ENCODE measurements around the gene PKP2.
A peak's percentile ranks its signal among the peaks of the same experiment; 100 is the strongest.

PKP2 gene

DNA sequence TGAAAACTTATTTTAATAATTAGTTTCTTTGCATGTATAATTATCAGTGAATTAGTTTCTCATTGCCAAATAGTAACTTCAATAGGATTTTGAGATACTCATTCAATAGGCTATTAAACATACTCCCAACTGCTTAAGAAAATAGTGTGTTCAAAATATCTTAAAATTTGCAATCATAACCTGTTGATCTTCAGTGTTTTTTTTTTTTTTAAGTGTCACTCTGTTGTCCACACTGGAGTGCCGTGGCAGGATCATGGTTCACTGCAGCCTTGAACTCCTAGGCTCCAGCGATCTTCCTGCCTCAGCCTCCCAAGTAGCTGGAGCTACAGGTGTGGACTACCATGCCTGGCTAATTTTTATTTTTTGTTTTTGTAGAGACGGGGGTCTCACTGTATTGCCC lies 139.4 kb downstream of the PKP2 start:
- H4K12ac ChIP-seq (ENCODE audit: low read depth, low read length) = no peak overlapping the region
- H3K18ac ChIP-seq (ENCODE audit: low read length) = peak overlapping the region; percentile 49
- peak overlapping the region; percentile 38 for H2BK120ac ChIP-seq (ENCODE audit: insufficient read depth, low read length, poor library complexity)
- DNase-seq = no peak
- H3K79me2 ChIP-seq (ENCODE audit: control insufficient read depth, insufficient read depth, low read length, poor library complexity) = peaks cover 5% of the 10 kb centered on the region
- no peak overlapping the region for H3K14ac ChIP-seq (ENCODE audit: low read length)
- no peak overlapping the region for H3K9ac ChIP-seq (ENCODE audit: low read length)
- peak overlapping the region; percentile 47 for H4K8ac ChIP-seq (ENCODE audit: low read depth, low read length)
- peak overlapping the region; percentile 86 for H2BK12ac ChIP-seq (ENCODE audit: low read length)
- no peak overlapping the region for H2AK5ac ChIP-seq (ENCODE audit: low read length)
- WGBS (ENCODE audit: extremely low coverage, insufficient coverage, insufficient read length) = no CpG with 5 or more reads among the region's 3 CpGs
- peaks cover 3% of the 10 kb centered on the region in 2 experiments for H3K36me3 ChIP-seq (ENCODE audit: control insufficient read depth in 1 of 2, insufficient read depth in 2 of 2, low read length in 2 of 2)
- H3K9me3 ChIP-seq (ENCODE audit: insufficient read depth, low read depth, low read length) = peaks cover 4% of the 10 kb centered on the region
- no peaks in the 10 kb centered on the region for H3K27me3 ChIP-seq (ENCODE audit: insufficient read depth, low read length)
- no peak overlapping the region for H3K4ac ChIP-seq (ENCODE audit: low read depth, low read length)
- H3K4me1 ChIP-seq (ENCODE audit: control insufficient read depth in 1 of 2, insufficient read depth in 2 of 2, low read length in 2 of 2) = peaks cover 6 to 8% of the 10 kb centered on the region in 2 experiments
- H4K91ac ChIP-seq (ENCODE audit: low read depth, low read length) = peak overlapping the region; percentile 52
- no peak overlapping the region for H3K4me2 ChIP-seq (ENCODE audit: low read length)
- H3K27ac ChIP-seq (ENCODE audit: low read depth, low read length) = no peak overlapping the region
- no peak overlapping the region for H2AFZ ChIP-seq (ENCODE audit: insufficient read depth, low read length, poor library complexity)
- peak overlapping the region; percentile 25 for H2BK5ac ChIP-seq (ENCODE audit: low read depth, low read length, poor library complexity)
- no peak overlapping the region for H3K4me3 ChIP-seq (ENCODE audit: low read depth, low read length)
- H3K79me1 ChIP-seq (ENCODE audit: low read length) = peaks cover 10% of the 10 kb centered on the region
- no peak overlapping the region for H3K23ac ChIP-seq (ENCODE audit: low read length)

DNA sequence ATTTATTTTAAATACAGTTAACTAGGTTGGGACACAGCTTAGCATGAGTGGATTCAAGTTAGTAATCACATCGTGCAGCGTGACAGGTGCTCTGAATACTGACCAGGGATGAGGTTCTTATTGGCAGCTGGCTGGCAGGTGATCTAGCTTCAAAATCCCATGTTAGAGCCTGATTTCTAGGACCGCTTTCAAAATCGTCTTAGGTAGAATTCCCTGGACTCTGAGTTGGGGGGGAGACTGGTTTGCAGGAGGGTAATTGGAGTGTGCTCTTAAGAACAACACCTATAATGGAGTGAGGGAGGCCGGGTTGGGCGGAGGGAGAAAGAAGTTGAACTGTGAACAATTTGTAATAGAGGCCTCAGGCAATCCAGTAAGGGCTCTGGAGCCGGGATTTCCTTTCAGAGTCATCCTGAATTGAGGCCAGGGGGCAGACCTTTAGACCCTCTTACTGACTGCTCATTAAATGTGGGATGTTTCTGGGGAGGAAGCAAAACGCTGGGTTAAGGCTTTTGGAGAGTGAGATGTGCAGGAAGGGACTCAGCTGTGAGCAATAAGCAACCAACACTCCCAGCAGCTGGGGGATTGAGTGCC lies 140.0 kb downstream of the PKP2 start:
- Histone ChIP-seq H4K91ac (ENCODE audit: low read depth, low read length) (peak overlapping the region; percentile 16), H4K8ac (ENCODE audit: low read depth, low read length) (peak overlapping the region; percentile 70), H2BK120ac (ENCODE audit: insufficient read depth, low read length, poor library complexity) (peak overlapping the region; percentile 69), H3K4me3 (ENCODE audit: low read depth, low read length) (no peak overlapping the region), H3K79me2 (ENCODE audit: control insufficient read depth, insufficient read depth, low read length, poor library complexity) (peaks cover 5% of the 10 kb centered on the region), H2BK5ac (ENCODE audit: low read depth, low read length, poor library complexity) (peak overlapping the region; percentile 64), H2AK5ac (ENCODE audit: low read length) (no peak overlapping the region), H3K14ac (ENCODE audit: low read length) (peak overlapping the region; percentile 27), H3K4me1 (ENCODE audit: control insufficient read depth in 1 of 2, insufficient read depth in 2 of 2, low read length in 2 of 2) (peaks cover 6 to 8% of the 10 kb centered on the region in 2 experiments), H3K4me2 (ENCODE audit: low read length) (peak overlapping the region; percentile 82), H3K4ac (ENCODE audit: low read depth, low read length) (no peak overlapping the region), H4K12ac (ENCODE audit: low read depth, low read length) (peak overlapping the region; percentile 22), H3K9me3 (ENCODE audit: insufficient read depth, low read depth, low read length) (peaks cover 4% of the 10 kb centered on the region), H3K27ac (ENCODE audit: low read depth, low read length) (peak overlapping the region; percentile 50), H2BK12ac (ENCODE audit: low read length) (peak overlapping the region; percentile 30), H3K36me3 (ENCODE audit: control insufficient read depth in 1 of 2, insufficient read depth in 2 of 2, low read length in 2 of 2) (peaks cover 5 to 7% of the 10 kb centered on the region in 2 experiments), H3K18ac (ENCODE audit: low read length) (no peak overlapping the region), H3K23ac (ENCODE audit: low read length) (no peak overlapping the region), H2AFZ (ENCODE audit: insufficient read depth, low read length, poor library complexity) (peak overlapping the region; percentile 67), H3K79me1 (ENCODE audit: low read length) (peaks cover 10% of the 10 kb centered on the region), H3K9ac (ENCODE audit: low read length) (no peak overlapping the region), H3K27me3 (ENCODE audit: insufficient read depth, low read length) (no peaks in the 10 kb centered on the region)
- WGBS (ENCODE audit: extremely low coverage, insufficient coverage, insufficient read length) = no CpG with 5 or more reads among the region's 8 CpGs
- no peak for DNase-seq

DNA sequence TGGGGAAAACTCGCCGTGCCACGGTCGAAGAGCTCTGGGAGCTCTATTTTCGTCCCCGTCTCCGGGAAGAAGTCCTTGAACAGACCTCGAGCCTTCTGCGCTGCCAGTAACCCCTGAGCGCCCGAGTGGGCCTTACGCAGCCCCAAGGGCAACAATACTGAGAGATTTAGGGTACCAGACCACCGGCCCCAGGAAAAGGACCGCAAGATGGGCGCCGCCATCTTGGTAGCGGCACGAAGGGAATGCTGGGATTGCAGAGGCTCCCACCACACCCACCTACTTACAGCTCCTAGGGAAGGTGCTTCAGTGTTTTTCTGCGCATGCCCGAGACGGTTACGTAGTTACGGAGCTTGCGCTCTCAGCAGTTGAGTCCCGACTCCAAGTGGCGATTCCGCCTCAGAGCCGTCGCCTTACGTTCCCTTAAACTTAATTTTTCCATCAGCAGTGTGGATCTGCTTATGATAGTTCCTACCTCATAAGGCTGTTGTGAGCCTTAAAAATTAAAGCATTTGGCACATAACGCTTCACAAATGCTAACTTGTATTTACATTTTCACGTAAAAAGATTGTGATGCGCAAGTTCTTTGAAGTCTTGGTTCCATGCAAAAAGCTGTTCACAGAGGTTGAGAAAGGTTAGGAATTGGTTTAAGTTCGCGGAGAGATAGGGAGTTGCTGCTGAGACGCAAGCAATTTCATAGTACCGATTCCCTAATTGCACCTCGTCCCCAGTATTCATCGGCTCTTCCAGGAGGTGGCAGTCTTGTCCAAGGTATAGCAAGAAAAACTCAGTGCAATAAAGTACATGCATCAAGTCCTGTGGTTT lies 140.7 kb downstream of the PKP2 start, which contains the start of gene YARS2:
TSS of gene YARS2 (minus strand) at position 244 of the 822 bp plus-strand sequence. CDS start at position 221, 23 bp downstream.
- Histone ChIP-seq H2AK5ac (ENCODE audit: low read length) (peak within 1 kb of the TSS; percentile 83), H3K4me2 (ENCODE audit: low read length) (peak within 1 kb of the TSS; percentile 82), H2BK5ac (ENCODE audit: low read depth, low read length, poor library complexity) (peak within 1 kb of the TSS; percentile 87), H3K14ac (ENCODE audit: low read length) (peak within 1 kb of the TSS; percentile 95), H3K23ac (ENCODE audit: low read length) (no peak within 1 kb of the TSS), H3K36me3 (ENCODE audit: control insufficient read depth in 1 of 2, insufficient read depth in 2 of 2, low read length in 2 of 2) (peaks cover 10 to 14% of the 10 kb centered on the region in 2 experiments), H3K9ac (ENCODE audit: low read length) (peak within 1 kb of the TSS; percentile 98), H4K91ac (ENCODE audit: low read depth, low read length) (peak within 1 kb of the TSS; percentile 97), H3K4me1 (ENCODE audit: control insufficient read depth in 1 of 2, insufficient read depth in 2 of 2, low read length in 2 of 2) (peaks cover 6 to 8% of the 10 kb centered on the region in 2 experiments), H4K8ac (ENCODE audit: low read depth, low read length) (peak within 1 kb of the TSS; percentile 97), H3K4me3 (ENCODE audit: low read depth, low read length) (peak within 1 kb of the TSS; percentile 97), H3K79me1 (ENCODE audit: low read length) (peaks cover 10% of the 10 kb centered on the region), H2BK120ac (ENCODE audit: insufficient read depth, low read length, poor library complexity) (peak within 1 kb of the TSS; percentile 88), H2BK12ac (ENCODE audit: low read length) (peak within 1 kb of the TSS; percentile 47), H3K9me3 (ENCODE audit: insufficient read depth, low read depth, low read length) (peaks cover 4% of the 10 kb centered on the region), H2AFZ (ENCODE audit: insufficient read depth, low read length, poor library complexity) (peak within 1 kb of the TSS; percentile 94), H3K4ac (ENCODE audit: low read depth, low read length) (peak within 1 kb of the TSS; percentile 92), H3K79me2 (ENCODE audit: control insufficient read depth, insufficient read depth, low read length, poor library complexity) (peaks cover 5% of the 10 kb centered on the region), H4K12ac (ENCODE audit: low read depth, low read length) (peak within 1 kb of the TSS; percentile 92), H3K27me3 (ENCODE audit: insufficient read depth, low read length) (no peaks in the 10 kb centered on the region), H3K18ac (ENCODE audit: low read length) (peak within 1 kb of the TSS; percentile 97), H3K27ac (ENCODE audit: low read depth, low read length) (peak within 1 kb of the TSS; percentile 88)
- no CpG with 5 or more reads among the region's 39 CpGs for WGBS (ENCODE audit: extremely low coverage, insufficient coverage, insufficient read length)
- peak; percentile 99 for DNase-seq

DNA sequence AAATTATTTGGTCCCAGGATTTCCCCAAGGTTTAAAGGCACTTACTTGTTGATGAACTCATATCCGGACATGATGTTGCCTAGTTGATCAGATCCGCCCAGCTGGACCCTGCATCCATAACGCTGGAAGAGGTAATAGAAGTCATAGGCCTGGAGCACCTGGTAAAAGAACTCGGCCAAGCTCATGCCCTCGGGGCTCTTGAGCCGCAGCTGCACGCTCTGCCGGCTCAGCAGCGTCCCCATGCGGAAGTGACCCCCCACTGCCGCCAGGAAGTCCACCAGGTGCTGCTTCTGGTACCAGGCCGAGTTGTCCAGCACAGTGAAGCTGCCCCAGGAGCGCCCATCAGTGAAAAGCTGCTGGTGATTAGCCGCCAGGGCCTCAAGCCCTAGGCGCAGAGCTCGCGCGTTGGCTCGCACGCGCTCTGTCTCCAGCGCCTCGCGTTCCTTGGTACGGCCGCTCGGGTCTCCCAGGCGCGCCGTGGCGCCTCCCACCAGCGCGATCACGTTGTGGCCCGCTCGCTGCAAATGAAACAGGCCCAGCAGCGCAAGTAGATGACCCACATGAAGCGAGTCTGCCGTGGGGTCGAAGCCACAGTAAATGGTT lies 141.4 kb downstream of the PKP2 start:
- peak overlapping the region; percentile 97 for H4K91ac ChIP-seq (ENCODE audit: low read depth, low read length)
- H3K27ac ChIP-seq (ENCODE audit: low read depth, low read length) = peak overlapping the region; percentile 88
- peak overlapping the region; percentile 94 for H2AFZ ChIP-seq (ENCODE audit: insufficient read depth, low read length, poor library complexity)
- H3K4me3 ChIP-seq (ENCODE audit: low read depth, low read length) = peak overlapping the region; percentile 97
- H2BK120ac ChIP-seq (ENCODE audit: insufficient read depth, low read length, poor library complexity) = peak overlapping the region; percentile 88
- H3K23ac ChIP-seq (ENCODE audit: low read length) = no peak overlapping the region
- peak overlapping the region; percentile 92 for H3K4ac ChIP-seq (ENCODE audit: low read depth, low read length)
- H3K79me2 ChIP-seq (ENCODE audit: control insufficient read depth, insufficient read depth, low read length, poor library complexity) = peaks cover 5% of the 10 kb centered on the region
- peak overlapping the region; percentile 95 for H3K14ac ChIP-seq (ENCODE audit: low read length)
- H4K8ac ChIP-seq (ENCODE audit: low read depth, low read length) = peak overlapping the region; percentile 97
- no peaks in the 10 kb centered on the region for H3K27me3 ChIP-seq (ENCODE audit: insufficient read depth, low read length)
- DNase-seq = peak; percentile 89 to 90
- peak overlapping the region; percentile 87 for H2BK5ac ChIP-seq (ENCODE audit: low read depth, low read length, poor library complexity)
- peak overlapping the region; percentile 47 for H2BK12ac ChIP-seq (ENCODE audit: low read length)
- H3K79me1 ChIP-seq (ENCODE audit: low read length) = peaks cover 10% of the 10 kb centered on the region
- H3K4me1 ChIP-seq (ENCODE audit: control insufficient read depth in 1 of 2, insufficient read depth in 2 of 2, low read length in 2 of 2) = peaks cover 6 to 8% of the 10 kb centered on the region in 2 experiments
- H3K9me3 ChIP-seq (ENCODE audit: insufficient read depth, low read depth, low read length) = peaks cover 4% of the 10 kb centered on the region
- peak overlapping the region; percentile 83 for H2AK5ac ChIP-seq (ENCODE audit: low read length)
- peak overlapping the region; percentile 98 for H3K9ac ChIP-seq (ENCODE audit: low read length)
- peak overlapping the region; percentile 97 for H3K18ac ChIP-seq (ENCODE audit: low read length)
- H3K4me2 ChIP-seq (ENCODE audit: low read length) = peak overlapping the region; percentile 82
- peak overlapping the region; percentile 92 for H4K12ac ChIP-seq (ENCODE audit: low read depth, low read length)
- H3K36me3 ChIP-seq (ENCODE audit: control insufficient read depth in 1 of 2, insufficient read depth in 2 of 2, low read length in 2 of 2) = peaks cover 14 to 19% of the 10 kb centered on the region in 2 experiments
- no CpG with 5 or more reads among the region's 40 CpGs for WGBS (ENCODE audit: extremely low coverage, insufficient coverage, insufficient read length)
